ENCODE data around the gene MROH2A.

Gene MROH2A

GRCh38 chr2:233847248-233847898 is 69.2 kb downstream of the MROH2A start:
- H3K27me3 ChIP-seq (ENCODE audit: low read depth): no peaks in the 10 kb centered on the region
- H3K4me1 ChIP-seq: peaks cover 8% of the 10 kb centered on the region
- peaks cover 100% of the 10 kb centered on the region for H3K36me3 ChIP-seq (replicated peaks)
- in situ Hi-C loops (cut with MboI; ENCODE audit: low sequenced_read_pairs): no loop called here
- no peak for DNase-seq (ENCODE audit: low spot score in 2 of 2)
- H3K4me3 ChIP-seq: no peak overlapping the region
- no peaks in the 10 kb centered on the region for H3K9me3 ChIP-seq

DNA sequence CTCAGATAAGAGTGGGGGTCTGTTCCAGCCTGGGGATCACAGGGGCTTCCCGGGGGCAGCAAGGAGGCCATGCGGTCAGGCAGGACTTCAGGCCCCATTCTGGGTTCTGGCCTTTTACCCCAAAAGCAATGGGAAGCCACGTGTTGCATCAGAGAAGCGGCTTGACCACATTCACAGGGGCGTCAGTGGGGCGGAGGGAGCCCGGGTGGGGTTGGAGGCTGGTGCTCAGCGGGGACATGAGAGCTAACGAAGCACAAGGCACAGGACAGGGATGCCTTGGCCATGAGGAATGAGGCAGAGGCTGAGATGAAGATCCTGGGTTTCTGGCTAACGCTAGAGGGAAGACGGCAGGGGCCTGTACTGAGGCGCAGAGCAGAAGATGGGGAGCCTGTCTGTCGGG is 70.1 kb downstream of the MROH2A start:
- DNase-seq (ENCODE audit: low spot score in 2 of 2): no peak
- Histone ChIP-seq H3K4me3 (no peak overlapping the region), H3K4me1 (peaks cover 8% of the 10 kb centered on the region), H3K27me3 (ENCODE audit: low read depth) (no peaks in the 10 kb centered on the region), H3K9me3 (no peaks in the 10 kb centered on the region), H3K36me3 (replicated peaks) (peaks cover 100% of the 10 kb centered on the region)
- in situ Hi-C loops (cut with MboI; ENCODE audit: low sequenced_read_pairs): no loop called here

DNA sequence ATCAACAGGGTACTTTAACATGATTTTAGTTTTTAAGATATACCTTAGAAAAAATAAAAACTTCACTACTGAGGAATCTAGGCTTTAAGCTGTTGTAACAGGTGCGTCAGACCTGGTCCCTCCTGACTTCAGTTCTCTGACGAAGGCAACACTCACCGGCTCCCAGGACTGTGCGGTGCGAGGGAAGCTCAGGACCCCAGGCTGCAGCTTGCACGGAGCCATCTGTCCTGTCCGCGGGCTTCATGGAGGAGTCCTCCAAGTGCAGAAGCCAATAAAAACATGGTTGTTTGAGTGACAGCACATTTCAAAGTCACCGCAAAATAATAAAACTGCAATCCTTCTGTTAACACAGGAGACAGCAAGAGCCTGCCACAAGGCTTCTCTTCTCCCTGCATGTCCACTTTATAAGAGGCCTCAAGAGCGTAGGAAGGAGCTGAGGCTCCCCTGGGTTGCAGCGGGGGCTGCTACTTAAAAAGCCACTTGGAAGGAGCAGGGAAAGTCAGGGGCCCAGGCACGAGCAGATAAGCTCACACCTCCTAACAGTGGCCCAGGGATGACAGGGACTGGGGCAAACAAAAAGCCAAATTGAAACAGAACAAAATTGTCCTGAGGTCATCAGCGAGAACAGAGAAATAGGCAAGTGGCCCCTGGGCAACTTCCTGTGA is 71.6 kb downstream of the MROH2A start:
- Histone ChIP-seq H3K4me1 (peaks cover 9% of the 10 kb centered on the region), H3K27me3 (ENCODE audit: low read depth) (no peaks in the 10 kb centered on the region), H3K4me3 (no peak overlapping the region), H3K9me3 (no peaks in the 10 kb centered on the region), H3K36me3 (replicated peaks) (peaks cover 96% of the 10 kb centered on the region)
- in situ Hi-C loops (cut with MboI; ENCODE audit: low sequenced_read_pairs): no loop called here
- DNase-seq (ENCODE audit: low spot score in 2 of 2): no peak

DNA sequence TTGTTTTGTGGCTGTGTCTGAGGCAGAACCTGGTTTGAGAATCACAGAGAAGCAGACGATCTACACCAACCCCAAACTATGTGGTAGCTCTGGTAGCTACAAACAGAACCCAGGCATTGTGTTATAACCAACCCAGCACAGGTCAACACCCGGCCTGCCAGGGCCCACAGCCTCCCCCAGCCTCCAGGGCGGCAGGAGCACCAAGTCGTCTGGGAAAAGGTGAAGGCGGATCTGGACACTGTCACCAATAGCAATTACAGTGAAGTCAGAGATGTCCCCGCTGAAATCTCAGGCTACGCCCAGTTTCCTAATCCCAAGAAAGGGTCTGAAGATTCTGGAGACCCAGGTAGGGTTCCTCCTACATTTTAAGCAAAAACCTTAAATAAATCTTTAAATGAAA is 72.6 kb downstream of the MROH2A start:
- no peaks in the 10 kb centered on the region for H3K9me3 ChIP-seq
- DNase-seq (ENCODE audit: low spot score in 2 of 2): no peak
- no peaks in the 10 kb centered on the region for H3K27me3 ChIP-seq (ENCODE audit: low read depth)
- no peak overlapping the region for H3K4me3 ChIP-seq
- peaks cover 12% of the 10 kb centered on the region for H3K4me1 ChIP-seq
- in situ Hi-C loops (cut with MboI; ENCODE audit: low sequenced_read_pairs): no loop called here
- H3K36me3 ChIP-seq (replicated peaks): peaks cover 86% of the 10 kb centered on the region

DNA sequence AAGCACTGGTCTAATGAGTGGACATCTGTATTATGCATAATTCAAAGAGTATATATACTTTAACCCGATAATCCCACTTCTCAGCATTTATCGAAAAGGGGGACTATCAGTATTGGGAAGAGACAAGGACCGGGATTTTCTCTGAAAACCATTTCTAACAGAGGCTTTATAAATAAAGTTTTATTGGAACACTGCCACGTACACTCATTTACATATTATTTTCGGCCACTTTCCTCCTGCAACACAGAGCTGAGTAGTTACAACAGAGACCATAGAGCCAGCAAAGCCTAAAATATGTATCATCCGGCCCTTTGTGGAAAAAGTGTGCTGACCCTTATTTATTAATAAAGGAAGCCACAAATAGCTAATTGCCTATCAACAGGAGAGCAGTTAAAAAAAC is 73.0 kb downstream of the MROH2A start:
- DNase-seq (ENCODE audit: low spot score in 2 of 2): no peak
- Histone ChIP-seq H3K4me1 (peaks cover 12% of the 10 kb centered on the region), H3K36me3 (replicated peaks) (peaks cover 81% of the 10 kb centered on the region), H3K9me3 (no peaks in the 10 kb centered on the region), H3K4me3 (no peak overlapping the region), H3K27me3 (ENCODE audit: low read depth) (no peaks in the 10 kb centered on the region)
- in situ Hi-C loops (cut with MboI; ENCODE audit: low sequenced_read_pairs): no loop called here

GRCh38 chr2:233852056-233852455 is 73.9 kb downstream of the MROH2A start:
- peaks cover 72% of the 10 kb centered on the region for H3K36me3 ChIP-seq (replicated peaks)
- H3K9me3 ChIP-seq: no peaks in the 10 kb centered on the region
- in situ Hi-C loops (cut with MboI; ENCODE audit: low sequenced_read_pairs): no loop called here
- DNase-seq (ENCODE audit: low spot score in 2 of 2): no peak
- H3K4me1 ChIP-seq: peaks cover 12% of the 10 kb centered on the region
- H3K27me3 ChIP-seq (ENCODE audit: low read depth): no peaks in the 10 kb centered on the region
- peak overlapping the region; percentile 99 for H3K4me3 ChIP-seq

GRCh38 chr2:233853353-233853752 is 75.2 kb downstream of the MROH2A start:
- peaks cover 59% of the 10 kb centered on the region for H3K36me3 ChIP-seq (replicated peaks)
- in situ Hi-C loops (cut with MboI; ENCODE audit: low sequenced_read_pairs): no loop called here

GRCh38 chr2:233853883-233854240 is 75.7 kb downstream of the MROH2A start:
- no peak for DNase-seq (ENCODE audit: low spot score in 2 of 2)
- H3K9me3 ChIP-seq: no peaks in the 10 kb centered on the region
- in situ Hi-C loops (cut with MboI; ENCODE audit: low sequenced_read_pairs): no loop called here
- peaks cover 54% of the 10 kb centered on the region for H3K36me3 ChIP-seq (replicated peaks)
- H3K27me3 ChIP-seq (ENCODE audit: low read depth): no peaks in the 10 kb centered on the region
- H3K4me3 ChIP-seq: peak overlapping the region; percentile 99
- H3K4me1 ChIP-seq: peaks cover 14% of the 10 kb centered on the region

More at GRCh38 chr2:233853353-233853752, 75.2 kb downstream of the MROH2A start:
- no peaks in the 10 kb centered on the region for H3K27me3 ChIP-seq (ENCODE audit: low read depth)
- no peaks in the 10 kb centered on the region for H3K9me3 ChIP-seq
- DNase-seq (ENCODE audit: low spot score in 2 of 2): peak in 1 of 2 experiments; percentile 17
- H3K4me1 ChIP-seq: peaks cover 12% of the 10 kb centered on the region
- peak overlapping the region; percentile 99 for H3K4me3 ChIP-seq

- in situ Hi-C loops (cut with MboI; ENCODE audit: low sequenced_read_pairs): no loop called here
Measured at GRCh38 chr2:233854241-233854981, 76.3 kb downstream of the MROH2A start, which contains the start of gene HJURP. HJURP (minus strand) TSS chr2:233854535; CDS start chr2:233854500, 35 bp downstream.

DNA sequence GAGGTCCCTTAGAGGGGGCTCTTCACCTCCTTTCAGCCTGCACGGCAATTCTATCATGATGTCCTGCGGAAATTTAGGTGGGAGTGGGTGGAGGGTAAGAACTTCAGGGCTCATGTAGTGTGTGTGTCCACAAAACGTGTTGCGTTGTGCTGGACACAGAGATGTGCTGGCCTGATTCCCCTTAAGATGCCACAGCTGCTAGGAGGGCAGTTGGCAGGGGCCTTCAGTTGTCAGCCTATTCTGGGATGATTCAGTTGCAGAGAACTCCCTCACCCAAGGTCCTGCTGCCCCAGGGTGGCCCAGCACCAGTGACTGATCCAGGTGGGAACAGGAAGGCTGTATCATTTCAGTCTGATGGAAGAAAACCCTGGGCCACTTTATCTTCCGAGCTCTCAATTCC is 77.2 kb downstream of the MROH2A start:
- in situ Hi-C loops (cut with MboI; ENCODE audit: low sequenced_read_pairs): no loop called here
- H3K27me3 ChIP-seq (ENCODE audit: low read depth): no peaks in the 10 kb centered on the region
- peaks cover 14% of the 10 kb centered on the region for H3K4me1 ChIP-seq
- no peaks in the 10 kb centered on the region for H3K9me3 ChIP-seq
- DNase-seq (ENCODE audit: low spot score in 2 of 2): no peak
- H3K4me3 ChIP-seq: no peak overlapping the region
- H3K36me3 ChIP-seq (replicated peaks): peaks cover 40% of the 10 kb centered on the region

More at GRCh38 chr2:233854241-233854981, 76.3 kb downstream of the MROH2A start, which contains the start of gene HJURP:
- H3K4me3 ChIP-seq: peak within 1 kb of the TSS; percentile 99
- H3K27me3 ChIP-seq (ENCODE audit: low read depth): no peaks in the 10 kb centered on the region
- peaks cover 14% of the 10 kb centered on the region for H3K4me1 ChIP-seq
- H3K36me3 ChIP-seq (replicated peaks): peaks cover 49% of the 10 kb centered on the region
- no peaks in the 10 kb centered on the region for H3K9me3 ChIP-seq
- DNase-seq (ENCODE audit: low spot score in 2 of 2): peak; percentile 95 to 96

DNA sequence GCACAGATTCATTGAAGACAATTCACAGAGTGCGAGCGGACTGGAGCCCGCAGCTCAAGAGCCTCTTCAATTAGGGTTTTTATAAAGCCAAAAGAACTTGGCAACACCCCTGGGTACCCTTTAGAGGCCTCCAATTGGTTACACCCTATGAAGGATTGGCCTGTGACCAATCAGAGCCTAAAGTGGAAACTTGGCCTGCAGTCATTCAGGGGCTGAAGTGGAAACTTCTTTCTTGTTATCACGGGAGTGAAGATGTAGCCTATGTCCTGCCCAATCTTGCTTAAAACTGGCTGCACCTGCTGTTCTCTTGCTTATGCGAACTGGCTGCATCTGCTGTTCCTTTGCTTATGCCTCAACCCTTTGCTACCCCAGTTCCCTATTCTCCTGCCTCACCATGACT is 78.1 kb downstream of the MROH2A start:
- DNase-seq (ENCODE audit: low spot score in 2 of 2): no peak

GRCh38 chr2:233857511-233858141 is 79.5 kb downstream of the MROH2A start:
- Histone ChIP-seq H3K4me1 (peaks cover 10% of the 10 kb centered on the region), H3K4me3 (no peak overlapping the region), H3K36me3 (replicated peaks) (peaks cover 17% of the 10 kb centered on the region), H3K9me3 (no peaks in the 10 kb centered on the region), H3K27me3 (ENCODE audit: low read depth) (no peaks in the 10 kb centered on the region)
- peak in 1 of 2 experiments; percentile 72 for DNase-seq (ENCODE audit: low spot score in 2 of 2)
- in situ Hi-C loops (cut with MboI; ENCODE audit: low sequenced_read_pairs): no loop called here

More for the DNA sequence above, 78.1 kb downstream of the MROH2A start:
- in situ Hi-C loops (cut with MboI; ENCODE audit: low sequenced_read_pairs): no loop called here
- Histone ChIP-seq H3K36me3 (replicated peaks) (peaks cover 31% of the 10 kb centered on the region), H3K9me3 (no peaks in the 10 kb centered on the region), H3K27me3 (ENCODE audit: low read depth) (no peaks in the 10 kb centered on the region), H3K4me1 (peaks cover 14% of the 10 kb centered on the region), H3K4me3 (no peak overlapping the region)

DNA sequence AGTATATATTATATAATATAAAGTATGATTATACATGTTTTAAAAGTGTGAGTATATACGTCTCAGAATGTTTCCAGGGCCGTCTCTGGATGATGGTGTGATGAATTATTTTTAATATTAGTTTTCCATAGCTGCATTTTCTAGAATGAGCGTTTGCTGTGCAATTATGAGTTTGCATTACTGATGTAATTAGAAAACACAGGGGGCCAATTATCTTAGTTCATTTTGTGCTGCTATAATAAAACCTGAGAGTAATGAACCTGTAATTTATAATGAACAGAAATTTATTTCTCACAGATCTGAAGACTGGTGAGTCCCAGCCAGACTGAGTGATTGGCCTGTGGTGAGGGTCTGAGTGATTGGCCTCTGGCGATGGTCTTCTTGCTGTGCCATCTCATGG is 80.2 kb downstream of the MROH2A start:
- in situ Hi-C loops (cut with MboI; ENCODE audit: low sequenced_read_pairs): no loop called here
- peaks cover 10% of the 10 kb centered on the region for H3K4me1 ChIP-seq
- no peaks in the 10 kb centered on the region for H3K9me3 ChIP-seq
- H3K36me3 ChIP-seq (replicated peaks): peaks cover 10% of the 10 kb centered on the region
- H3K4me3 ChIP-seq: no peak overlapping the region
- no peak for DNase-seq (ENCODE audit: low spot score in 2 of 2)
- H3K27me3 ChIP-seq (ENCODE audit: low read depth): no peaks in the 10 kb centered on the region

Data from HAP-1 (cell line).